OCI-LY1 (cell line): ENCODE measurements around the gene PGLYRP1.

Experiments
- H2AFZ ChIP-seq: fragments of 200-600 bp; sonication (generic), shearing (Covaris generic); 2 replicates; pipeline ENCODE4 v1.6.0; 2014; ENCODE audit warnings: antibody characterized with exemption, mild to moderate bottlenecking, low read length
- H3F3A ChIP-seq: fragments of 200-600 bp; sonication (generic), shearing (Covaris generic); 2 replicates; pipeline ENCODE4 v1.6.0; 2014; ENCODE audit warnings: mild to moderate bottlenecking, antibody characterized with exemption, low read length, moderate library complexity; ENCODE audit not compliant: insufficient read depth
- H3K27ac ChIP-seq: fragments of 200-600 bp; sonication (generic); 2 replicates; pipeline ENCODE4 v1.5.1; 2014; ENCODE audit warnings: low read length, mixed run types, mild to moderate bottlenecking, low read depth; ENCODE audit not compliant: poor library complexity, severe bottlenecking
- H3K27me3 ChIP-seq: fragments of 200-600 bp; sonication (generic); 2 replicates; pipeline ENCODE4 v1.6.0; 2014; ENCODE audit warnings: antibody characterized with exemption, mild to moderate bottlenecking, low read length, moderate library complexity; ENCODE audit not compliant: insufficient read depth
- H3K36me3 ChIP-seq: fragments of 200-600 bp; sonication (generic); 2 replicates; pipeline ENCODE4 v1.6.1; 2014; ENCODE audit warnings: mild to moderate bottlenecking, antibody characterized with exemption, low read length, moderate library complexity, mixed read lengths; ENCODE audit not compliant: insufficient read depth
- H3K4me1 ChIP-seq: fragments of 200-600 bp; sonication (generic); 2 replicates; pipeline ENCODE4 v1.5.1; 2014; ENCODE audit warnings: mild to moderate bottlenecking, low read length, moderate library complexity; ENCODE audit not compliant: insufficient read depth, severe bottlenecking
- H3K4me2 ChIP-seq: fragments of 200-600 bp; sonication (generic), shearing (Covaris generic); 2 replicates; pipeline ENCODE4 v1.6.1; 2014; ENCODE audit warnings: low read length
- H3K4me3 ChIP-seq: fragments of 200-600 bp; sonication (generic); 2 replicates; pipeline ENCODE4 v1.5.1; 2014; ENCODE audit warnings: low read length, low read depth, mild to moderate bottlenecking, mixed read lengths; ENCODE audit not compliant: poor library complexity, severe bottlenecking
- H3K79me2 ChIP-seq: fragments of 200-600 bp; shearing (Covaris generic); 2 replicates; pipeline ENCODE4 v1.6.1; 2016; ENCODE audit warnings: mixed run types, low read length, mixed read lengths; ENCODE audit not compliant: insufficient read depth
- H3K9ac ChIP-seq: fragments of 200-600 bp; sonication (generic), shearing (Covaris generic); 2 replicates; pipeline ENCODE4 v1.6.1; 2014; ENCODE audit warnings: mild to moderate bottlenecking, low read length, mixed read lengths
- H3K9me2 ChIP-seq: fragments of 200-600 bp; sonication (generic), shearing (Covaris generic); 2 replicates; pipeline ENCODE4 v1.6.1; 2014; ENCODE audit warnings: low read depth, mild to moderate bottlenecking, low read length, mixed read lengths
- H3K9me3 ChIP-seq: fragments of 200-600 bp; shearing (Covaris generic); 2 replicates; pipeline ENCODE4 v1.6.1; 2014; ENCODE audit warnings: low read length, mixed read lengths
- H4K20me1 ChIP-seq: fragments of 200-600 bp; sonication (generic), shearing (Covaris generic); 2 replicates; pipeline ENCODE4 v1.6.0; 2016; ENCODE audit warnings: mild to moderate bottlenecking, low read length; ENCODE audit not compliant: insufficient read depth
- EZH2 ChIP-seq: fragments of 200-600 bp; sonication (generic), shearing (Covaris generic); IDR thresholded peaks from 2 replicates; pipeline ENCODE4 v1.8.0; 2017; ENCODE audit warnings: borderline replicate concordance, mixed run types, mild to moderate bottlenecking, antibody characterized with exemption, low read length, moderate library complexity, mixed read lengths
- TF ChIP-seq, protein P1 (sequence below): fragments of 200-600 bp; sonication (generic), shearing (Covaris generic); IDR thresholded peaks from 2 replicates; pipeline ENCODE4 v1.5.1; 2017; ENCODE audit warnings: mild to moderate bottlenecking, antibody characterized with exemption, low read length, moderate library complexity, mixed read lengths

PGLYRP1 gene

DNA sequence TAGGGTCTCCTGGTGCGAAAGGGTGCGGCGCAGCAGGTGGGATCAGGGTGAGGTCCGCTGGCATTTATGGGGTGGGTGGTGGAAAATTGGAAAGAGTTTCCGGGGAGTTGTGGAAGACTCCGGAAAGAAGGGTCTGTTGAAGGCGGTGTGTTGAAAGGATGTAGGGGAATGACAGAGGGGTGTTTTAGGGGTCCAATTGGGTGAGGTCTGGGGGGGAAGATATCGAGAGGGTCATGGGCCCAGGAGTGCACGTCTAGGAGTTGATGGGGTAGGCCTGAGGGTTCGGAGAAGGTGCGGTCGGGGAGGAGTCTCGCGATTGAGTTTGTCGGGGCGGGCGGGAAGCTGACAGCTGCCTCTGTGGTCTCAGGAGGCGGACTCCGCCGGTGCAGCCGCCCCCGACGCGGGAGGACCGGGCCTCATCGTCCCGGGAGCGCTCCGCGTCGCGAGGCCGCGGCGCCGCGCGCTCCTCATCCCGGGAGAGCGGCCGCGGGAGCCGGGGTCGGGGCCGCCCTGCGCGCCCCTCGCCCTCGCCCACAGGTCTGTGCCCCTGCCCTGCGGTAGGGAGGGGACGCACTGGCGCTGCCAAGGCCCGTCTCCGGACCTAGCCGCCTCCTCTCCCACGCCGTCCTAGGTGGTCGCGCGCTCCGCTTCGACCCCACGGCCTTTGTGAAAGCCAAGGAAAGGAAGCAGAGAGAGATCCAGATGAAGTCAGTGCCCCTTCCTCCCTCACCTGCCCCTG is 7.0 kb downstream of the PGLYRP1 start:
- Histone ChIP-seq H3K9me3 (no peaks in the 10 kb centered on the region), H3K27me3 (no peaks in the 10 kb centered on the region), H3K9ac (peak overlapping the region; percentile 65), H3K79me2 (no peaks in the 10 kb centered on the region), H3K27ac (no peak overlapping the region), H2AFZ (no peak overlapping the region), H3K36me3 (peaks cover 8% of the 10 kb centered on the region; the same call in 1 of the 2 replicates), H3K9me2 (no peaks in the 10 kb centered on the region), H3F3A (0 out of 2 replicates have a peak, but pooled peaks cover 4% of the 10 kb centered on the region), H3K4me3 (peak overlapping the region; percentile 65), H3K4me2 (peak overlapping the region; percentile 84), H4K20me1 (no peaks in the 10 kb centered on the region), H3K4me1 (peaks cover 14% of the 10 kb centered on the region)
- TF ChIP-seq EZH2, result no peak
- TF ChIP-seq, protein P1, sequence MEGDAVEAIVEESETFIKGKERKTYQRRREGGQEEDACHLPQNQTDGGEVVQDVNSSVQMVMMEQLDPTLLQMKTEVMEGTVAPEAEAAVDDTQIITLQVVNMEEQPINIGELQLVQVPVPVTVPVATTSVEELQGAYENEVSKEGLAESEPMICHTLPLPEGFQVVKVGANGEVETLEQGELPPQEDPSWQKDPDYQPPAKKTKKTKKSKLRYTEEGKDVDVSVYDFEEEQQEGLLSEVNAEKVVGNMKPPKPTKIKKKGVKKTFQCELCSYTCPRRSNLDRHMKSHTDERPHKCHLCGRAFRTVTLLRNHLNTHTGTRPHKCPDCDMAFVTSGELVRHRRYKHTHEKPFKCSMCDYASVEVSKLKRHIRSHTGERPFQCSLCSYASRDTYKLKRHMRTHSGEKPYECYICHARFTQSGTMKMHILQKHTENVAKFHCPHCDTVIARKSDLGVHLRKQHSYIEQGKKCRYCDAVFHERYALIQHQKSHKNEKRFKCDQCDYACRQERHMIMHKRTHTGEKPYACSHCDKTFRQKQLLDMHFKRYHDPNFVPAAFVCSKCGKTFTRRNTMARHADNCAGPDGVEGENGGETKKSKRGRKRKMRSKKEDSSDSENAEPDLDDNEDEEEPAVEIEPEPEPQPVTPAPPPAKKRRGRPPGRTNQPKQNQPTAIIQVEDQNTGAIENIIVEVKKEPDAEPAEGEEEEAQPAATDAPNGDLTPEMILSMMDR, result no peak

- Histone ChIP-seq H3K4me2 (no peak overlapping the region), H3K27ac (no peak overlapping the region), H3K27me3 (no peaks in the 10 kb centered on the region), H4K20me1 (no peaks in the 10 kb centered on the region), H2AFZ (no peak overlapping the region), H3K9me3 (no peaks in the 10 kb centered on the region), H3K79me2 (no peaks in the 10 kb centered on the region), H3K36me3 (peaks cover 8% of the 10 kb centered on the region; the same call in 1 of the 2 replicates), H3K4me3 (no peak overlapping the region), H3F3A (0 out of 2 replicates have a peak, but pooled peaks cover 4% of the 10 kb centered on the region), H3K9me2 (no peaks in the 10 kb centered on the region), H3K9ac (no peak overlapping the region), H3K4me1 (peaks cover 16% of the 10 kb centered on the region)
- no peak for TF ChIP-seq EZH2
- TF ChIP-seq, protein P1, result no peak
Observed at GRCh38 chr19:46014941-46015686, 7.7 kb downstream of the PGLYRP1 start.

- TF ChIP-seq, protein P1, result no peak
- TF ChIP-seq EZH2, result no peak
- no peak overlapping the region for H3K9ac ChIP-seq
- H3K79me2 ChIP-seq, result no peaks in the 10 kb centered on the region
- peaks cover 16% of the 10 kb centered on the region for H3K4me1 ChIP-seq
- no peaks in the 10 kb centered on the region for H4K20me1 ChIP-seq
- H3K27me3 ChIP-seq, result no peaks in the 10 kb centered on the region
- peaks cover 8% of the 10 kb centered on the region; the same call in 1 of the 2 replicates for H3K36me3 ChIP-seq
- H3K4me2 ChIP-seq, result no peak overlapping the region
- no peak overlapping the region for H3K27ac ChIP-seq
- H3K9me2 ChIP-seq, result no peaks in the 10 kb centered on the region
- no peak overlapping the region for H3K4me3 ChIP-seq
- no peak overlapping the region for H2AFZ ChIP-seq
- H3K9me3 ChIP-seq, result no peaks in the 10 kb centered on the region
- H3F3A ChIP-seq, result 0 out of 2 replicates have a peak, but pooled peaks cover 4% of the 10 kb centered on the region
Observed at GRCh38 chr19:46014534-46014933, 8.3 kb downstream of the PGLYRP1 start.
